Stimulated activated CD4-positive, alpha-beta T cell treated with anti-CD3 and anti-CD28 coated beads, Interleukin-2, amount 100 ng/mL, for 4 hours (primary cell): ENCODE measurements around the gene SSR2.
"Not testable (repeated sequence)": the region's sequence is repeated elsewhere in the genome, so short reads cannot be mapped to it uniquely, and the experiment has no call there.

Source experiments
- DNase-seq: peaks from one replicate; pipeline ENCODE4 v3.0.0-alpha.2; 2020; ENCODE audit warnings: low read depth

The SSR2 gene

DNA sequence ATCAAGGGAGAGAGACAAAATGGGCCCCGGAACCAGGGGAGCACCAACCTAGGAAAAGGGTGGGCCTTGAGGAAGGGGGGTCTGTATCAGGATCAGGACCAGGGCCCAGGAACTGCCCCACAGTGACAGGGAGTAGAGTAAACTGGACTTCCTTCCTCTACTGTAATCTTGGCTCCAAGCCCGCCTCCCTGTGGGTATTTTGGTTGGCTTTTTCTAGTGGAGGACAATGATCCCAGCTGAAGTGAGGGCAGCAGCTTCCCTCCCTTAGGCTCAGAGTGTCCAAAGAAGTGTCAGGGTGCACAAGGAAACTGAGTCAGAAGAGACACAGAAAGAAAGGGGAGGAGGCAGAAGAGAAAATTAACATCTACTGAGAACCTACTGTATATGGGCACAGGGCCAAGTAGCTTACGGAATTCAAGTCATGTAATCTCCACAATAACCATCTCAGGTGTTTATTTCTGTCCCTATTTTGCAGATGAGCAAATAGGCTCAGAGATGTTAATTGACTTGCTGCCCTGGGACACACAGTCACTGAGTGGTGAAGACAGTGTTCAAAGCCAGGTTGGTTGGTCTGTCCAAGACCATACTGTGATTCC lies 28.0 kb upstream of the SSR2 start:
- DNase-seq, result no peak

DNA sequence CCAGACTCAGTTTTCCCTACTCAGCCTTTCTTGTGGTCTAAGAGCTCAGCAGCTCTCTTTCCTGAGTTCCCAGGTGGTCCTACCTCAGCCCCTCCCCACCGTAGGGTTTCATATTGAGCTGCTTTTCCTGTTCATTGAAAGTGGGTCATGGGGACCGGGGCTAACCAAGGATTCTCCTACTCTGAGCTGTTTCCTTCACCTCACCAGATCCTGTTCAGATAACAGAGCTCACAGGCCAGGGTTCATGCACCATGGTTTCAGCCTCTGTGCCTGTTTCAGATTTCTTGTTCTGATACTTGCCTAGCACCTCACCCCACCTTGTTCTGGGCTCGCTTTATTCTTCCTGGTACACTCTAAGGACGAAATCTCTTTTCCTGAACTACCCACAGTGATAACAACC lies 24.3 kb upstream of the SSR2 start:
- no peak for DNase-seq

DNA sequence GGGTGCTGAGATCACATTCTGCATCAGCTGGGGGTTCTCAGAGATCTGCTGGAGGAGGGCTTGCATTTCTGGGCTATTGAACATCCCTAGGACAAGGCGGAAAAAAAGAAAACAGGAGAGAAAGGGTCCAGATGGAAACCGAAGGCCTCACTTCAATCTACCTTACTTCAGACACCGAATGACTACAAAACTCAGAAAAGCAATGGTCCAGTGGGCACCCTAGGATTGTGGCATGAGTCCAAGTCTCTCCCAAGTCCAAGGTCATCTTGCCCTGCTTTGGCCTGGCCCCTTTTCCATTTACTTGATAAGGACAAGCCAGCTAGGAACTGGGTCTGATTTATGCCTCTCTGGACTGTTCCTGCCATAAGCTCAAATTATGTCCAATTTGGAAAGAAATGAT lies 22.1 kb upstream of the SSR2 start:
- DNase-seq, result no peak

DNA sequence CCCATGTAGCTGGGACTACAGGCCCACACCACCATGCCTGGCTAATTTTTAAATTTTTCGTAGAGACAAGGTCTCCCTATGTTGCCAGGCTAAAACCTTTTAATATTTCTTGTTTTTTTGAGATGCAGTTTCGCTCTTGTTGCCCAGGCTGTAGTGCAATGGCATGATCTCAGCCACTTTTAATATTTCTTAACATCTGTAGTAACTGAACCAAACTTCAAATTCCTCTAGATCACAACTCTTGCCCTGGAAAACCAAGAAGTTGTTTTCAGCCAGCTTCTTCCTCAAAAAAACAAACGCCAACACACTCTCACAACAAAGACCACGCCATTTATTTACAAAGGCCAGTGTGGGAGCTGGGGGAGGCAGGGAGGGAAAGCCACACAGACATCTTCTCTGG lies 14.2 kb upstream of the SSR2 start:
- not testable (repeated sequence) for DNase-seq

DNA sequence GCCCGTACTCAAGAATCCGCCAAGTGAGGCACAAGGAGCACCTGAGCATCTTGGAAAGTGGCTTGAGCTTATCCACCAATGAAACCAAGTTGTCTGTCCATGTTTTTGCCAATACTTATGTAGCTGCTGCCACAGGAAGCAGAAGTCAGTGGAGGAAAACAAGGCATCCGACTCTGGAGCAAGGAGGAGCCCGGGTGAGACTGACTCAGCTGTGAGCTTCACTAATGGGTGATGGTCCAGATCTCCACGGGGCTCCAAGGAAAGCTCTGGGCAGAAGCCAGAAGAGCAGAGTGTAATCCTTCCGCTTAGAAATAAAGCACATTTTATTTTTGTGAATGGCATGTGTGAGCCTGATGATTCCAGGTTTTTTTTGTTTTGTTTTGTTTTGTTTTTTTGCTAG lies 12.3 kb upstream of the SSR2 start:
- DNase-seq, result no peak

DNA sequence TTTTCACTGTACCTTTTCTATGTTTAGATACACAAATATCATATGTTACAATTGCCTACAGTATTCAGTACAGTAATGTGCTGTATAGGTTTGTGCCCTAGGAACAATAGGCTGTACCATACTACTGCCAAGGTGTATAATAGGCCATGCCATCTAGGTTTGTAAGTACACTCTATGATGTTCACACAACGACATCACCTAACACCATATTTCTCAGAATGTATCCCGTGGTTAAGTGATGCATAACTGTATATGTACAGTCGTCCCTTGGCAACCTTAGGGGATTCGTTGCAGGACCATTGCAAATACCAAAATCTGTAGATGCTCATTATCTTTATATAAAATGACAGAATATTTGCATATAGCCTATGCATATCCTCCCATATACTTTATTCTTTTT lies 5.8 kb upstream of the SSR2 start:
- DNase-seq, result no peak

DNA sequence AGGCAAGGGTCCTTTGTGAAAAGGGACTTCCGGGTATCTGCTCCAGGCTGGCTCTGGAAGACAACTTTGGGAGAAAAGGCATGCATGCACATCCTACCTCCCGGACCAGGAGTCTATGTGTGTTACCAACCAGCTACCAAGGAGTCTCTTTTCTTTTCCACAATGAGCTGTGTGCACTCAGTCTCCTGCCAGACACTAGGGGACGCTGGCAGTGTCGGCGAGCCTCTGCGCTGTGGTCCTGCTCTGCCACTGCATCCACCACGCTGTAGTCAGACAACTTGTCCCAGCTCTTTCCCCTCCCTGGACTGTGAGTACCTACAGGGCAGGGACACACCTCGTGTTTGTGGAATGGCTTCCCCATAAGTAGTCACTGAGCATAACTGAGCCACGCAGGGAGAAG lies 5.1 kb upstream of the SSR2 start:
- DNase-seq, result no peak

DNA sequence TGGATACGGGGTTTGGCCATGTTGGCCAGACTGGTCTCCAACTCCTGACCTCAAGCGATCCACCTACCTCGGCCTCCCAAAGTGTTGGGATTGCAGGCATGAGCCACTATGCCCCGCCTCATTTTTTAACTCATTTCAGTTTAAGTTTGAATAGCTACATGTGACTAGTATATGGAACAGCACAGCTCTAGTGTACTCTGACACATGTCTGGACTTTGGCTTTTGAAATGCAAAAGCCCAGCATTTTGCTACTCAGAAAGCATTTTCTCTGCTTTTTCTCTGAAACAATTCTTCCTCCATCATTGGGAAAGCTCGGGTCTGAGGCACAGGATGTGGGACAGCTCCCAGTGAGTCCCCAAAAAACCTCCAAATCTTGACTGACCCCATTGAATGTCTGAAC lies 4.0 kb upstream of the SSR2 start:
- no peak for DNase-seq

DNA sequence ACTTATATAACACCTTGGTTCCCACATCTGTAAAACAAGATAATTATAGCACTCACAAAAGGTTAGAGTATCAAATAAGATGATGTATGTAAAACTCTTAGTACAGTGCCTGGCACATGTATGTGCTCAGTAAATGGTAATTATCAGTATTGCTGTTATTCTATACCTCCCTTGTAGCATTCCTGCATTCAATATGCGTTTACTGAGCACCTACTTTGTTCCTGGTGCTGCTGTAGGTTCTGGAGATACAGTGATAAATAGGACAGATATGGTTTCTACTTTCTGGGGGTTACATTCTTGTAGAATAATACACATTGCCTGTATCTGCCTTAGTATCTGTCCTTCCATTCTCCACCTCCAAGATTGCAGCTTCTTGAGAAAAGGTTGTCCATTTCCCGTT lies 1.2 kb upstream of the SSR2 start:
- DNase-seq, result no peak

DNA sequence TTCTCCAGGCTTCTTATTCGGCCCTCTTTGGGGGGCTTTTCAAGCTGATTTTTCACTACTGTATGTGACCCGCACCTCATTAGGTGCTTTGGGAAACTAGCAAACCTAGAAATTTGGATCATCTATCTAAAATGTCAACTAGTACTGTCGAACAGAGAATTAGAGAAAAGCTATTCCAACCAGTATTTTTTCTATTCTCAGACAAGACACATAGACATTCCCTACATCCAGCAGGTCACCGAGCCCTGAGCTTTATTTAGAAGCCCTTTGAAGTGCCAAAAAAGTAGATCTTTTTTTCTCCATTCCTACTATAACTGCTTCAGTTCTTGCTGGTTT lies 310 bp upstream of the SSR2 start:
- no peak for DNase-seq

DNA sequence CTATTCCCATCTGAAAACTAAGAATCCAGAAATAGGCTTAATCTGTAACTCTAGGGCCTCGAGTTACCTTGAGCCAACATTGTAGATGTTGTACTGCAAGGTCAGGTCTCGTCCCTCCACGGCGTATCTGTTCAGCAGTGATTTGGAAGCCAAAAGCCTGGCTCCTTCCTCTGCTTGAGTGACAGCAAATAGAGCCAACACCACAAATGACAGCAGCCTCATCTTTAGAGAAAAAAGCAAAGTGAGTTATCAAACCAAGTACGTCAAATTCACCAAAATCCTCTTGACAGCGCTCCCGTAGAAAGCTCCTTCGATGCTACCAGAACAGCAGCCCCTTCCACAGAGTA lies 832 bp downstream of the SSR2 start:
- no peak for DNase-seq

DNA sequence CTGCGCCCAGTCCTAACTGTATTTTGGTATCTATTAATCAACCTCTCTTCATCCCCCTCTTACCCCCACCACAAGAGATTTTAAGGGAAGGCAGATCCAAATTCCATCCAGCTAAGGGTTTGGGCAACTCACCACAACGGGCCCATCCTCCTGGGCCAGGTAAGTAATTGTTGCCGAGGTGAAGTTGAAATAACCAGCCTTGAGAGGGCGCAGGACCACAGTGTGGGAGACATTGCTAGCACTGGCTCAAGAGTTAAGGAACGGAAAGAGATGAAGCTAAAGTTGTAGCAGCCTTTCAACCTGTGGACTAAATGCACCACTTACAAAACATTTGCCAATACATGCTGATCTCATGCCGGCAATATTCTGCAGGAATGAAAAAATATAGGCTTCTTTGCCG lies 5.9 kb downstream of the SSR2 start:
- no peak for DNase-seq

DNA sequence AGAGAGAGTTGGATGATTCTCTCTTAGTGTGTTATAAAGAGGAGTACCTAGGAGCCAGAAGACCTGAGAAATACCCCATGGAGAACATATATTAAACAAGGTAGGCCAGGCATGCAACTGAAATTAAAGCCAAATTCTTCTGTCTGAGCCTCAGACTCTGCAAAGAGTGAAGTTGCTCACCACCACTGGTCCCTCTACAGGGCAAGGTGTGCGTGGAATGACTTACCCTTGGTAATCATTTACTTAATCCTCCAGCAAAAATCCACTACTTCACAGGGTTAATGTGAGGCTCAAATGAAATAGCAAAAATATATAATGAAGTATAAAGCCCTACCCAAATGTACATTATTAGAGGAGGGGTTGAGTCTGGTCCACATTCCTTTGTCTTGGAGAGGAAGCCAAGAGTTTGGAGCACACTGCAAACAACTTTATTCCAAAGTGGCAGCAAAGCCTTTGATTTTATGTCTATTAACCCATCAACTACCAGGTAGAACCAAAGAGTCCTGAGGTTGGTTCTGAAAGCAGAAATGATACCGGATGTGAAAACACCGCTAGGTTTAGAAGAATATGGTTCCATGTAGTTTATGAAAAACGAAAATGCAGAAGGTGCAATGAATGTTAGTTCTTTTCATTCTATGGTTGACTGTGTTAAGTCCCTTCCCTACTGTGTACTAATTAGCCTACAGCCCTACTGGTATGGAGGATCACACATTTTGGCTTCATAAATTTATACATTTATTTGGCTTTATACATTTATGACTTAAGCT lies 8.5 kb downstream of the SSR2 start:
- DNase-seq, result no peak

DNA sequence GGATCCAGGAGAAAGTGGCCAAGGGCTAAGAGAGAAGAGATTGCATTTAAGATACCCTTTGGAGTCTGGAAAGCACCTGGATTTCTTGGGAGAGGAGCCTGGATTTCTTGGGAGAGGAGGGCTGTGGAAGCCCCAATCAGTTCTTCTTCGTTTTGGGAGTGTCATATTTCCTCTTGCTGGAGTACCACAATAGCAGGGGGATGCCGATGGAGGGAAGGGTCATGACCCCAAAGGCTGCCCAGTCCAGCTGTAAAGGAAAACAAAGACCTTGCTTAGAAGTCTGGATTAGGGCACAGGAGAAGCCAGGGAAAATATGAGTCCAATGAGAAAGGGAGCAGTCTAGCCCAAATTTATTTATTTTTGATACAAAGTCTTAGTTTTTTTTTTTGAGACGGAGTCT lies 11.3 kb downstream of the SSR2 start:
- DNase-seq, result no peak

DNA sequence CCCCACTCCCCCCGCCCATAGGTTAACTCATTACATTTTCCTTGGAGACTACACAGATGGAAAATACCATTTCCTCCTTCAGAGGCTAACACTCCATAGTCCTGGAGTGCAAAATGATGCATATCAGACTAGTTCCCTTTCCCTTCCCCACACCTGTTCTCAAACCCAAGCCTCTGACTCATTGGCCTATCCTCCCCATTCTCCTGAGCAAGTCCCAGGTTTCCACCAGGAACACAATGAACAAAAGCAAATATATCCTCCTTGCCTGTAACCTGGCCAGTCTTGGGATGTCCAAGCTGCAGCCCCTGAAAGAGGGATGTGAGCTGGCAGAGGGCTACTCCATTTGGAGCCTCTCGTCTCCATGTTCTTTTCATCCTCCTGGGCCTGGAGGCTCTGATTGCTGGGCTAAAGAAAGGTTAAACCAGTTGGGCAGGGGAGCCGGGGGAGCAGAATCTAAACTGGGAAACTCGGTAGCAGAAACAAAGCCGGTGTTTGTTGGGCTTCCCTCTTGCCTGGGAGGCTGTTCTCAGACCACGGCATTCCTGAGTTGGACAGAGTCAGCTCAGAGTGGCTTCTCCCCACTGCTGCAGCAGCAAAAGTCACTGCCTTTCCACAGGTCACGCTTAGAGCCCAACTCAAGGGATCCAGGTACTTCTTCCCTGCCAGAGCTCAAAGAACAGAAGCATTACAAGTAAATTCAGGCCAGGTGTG lies 13.9 kb downstream of the SSR2 start:
- no peak for DNase-seq

DNA sequence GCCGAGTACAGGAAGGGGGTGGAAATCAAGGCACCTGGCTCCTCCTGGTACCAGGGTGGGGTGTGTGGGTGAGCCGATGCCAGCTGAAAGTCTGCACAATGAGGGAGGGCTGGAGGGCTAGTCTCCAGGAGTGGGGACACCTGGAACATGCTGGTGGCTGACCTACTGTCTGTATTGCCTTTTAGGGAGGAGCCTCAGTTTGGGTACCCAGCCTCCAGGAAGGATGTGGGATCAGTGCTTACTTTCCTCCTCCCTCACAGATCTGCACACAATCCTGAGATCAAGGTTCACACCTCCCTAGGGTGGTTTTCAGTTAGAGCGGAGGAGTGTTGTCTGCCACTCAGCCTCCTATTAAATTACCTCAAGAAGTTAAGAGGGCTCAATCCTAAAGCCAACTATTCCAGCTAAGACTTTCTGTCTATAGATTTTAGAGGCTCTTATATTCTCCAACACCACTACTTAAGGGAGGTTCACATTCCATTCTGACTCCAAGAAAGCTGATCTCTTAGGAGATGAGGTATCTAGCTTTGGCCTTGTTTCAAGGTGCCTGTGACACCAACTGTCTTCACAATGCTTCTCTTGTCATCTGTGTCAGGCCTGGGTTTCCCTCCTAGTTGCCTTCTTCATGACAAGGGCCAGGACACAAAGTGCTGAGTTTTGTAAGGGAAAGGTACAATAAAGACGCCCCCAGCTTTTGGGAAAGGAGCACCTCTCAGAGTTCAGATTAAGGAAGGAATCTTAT lies 15.7 kb downstream of the SSR2 start:
- DNase-seq, result no peak

DNA sequence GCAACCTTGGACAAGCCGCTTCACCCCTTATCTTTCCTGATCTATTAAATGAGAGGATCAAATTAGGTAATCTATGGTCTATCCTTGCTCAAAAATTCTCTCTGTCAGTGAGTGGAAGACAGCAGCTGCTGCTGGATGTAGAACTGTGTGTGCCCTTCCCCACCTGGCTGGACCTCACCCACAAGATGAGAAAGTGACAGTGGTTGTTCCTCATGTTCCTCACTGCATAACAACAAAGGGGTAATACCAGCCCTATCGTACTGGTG lies 16.9 kb downstream of the SSR2 start:
- DNase-seq, result no peak

DNA sequence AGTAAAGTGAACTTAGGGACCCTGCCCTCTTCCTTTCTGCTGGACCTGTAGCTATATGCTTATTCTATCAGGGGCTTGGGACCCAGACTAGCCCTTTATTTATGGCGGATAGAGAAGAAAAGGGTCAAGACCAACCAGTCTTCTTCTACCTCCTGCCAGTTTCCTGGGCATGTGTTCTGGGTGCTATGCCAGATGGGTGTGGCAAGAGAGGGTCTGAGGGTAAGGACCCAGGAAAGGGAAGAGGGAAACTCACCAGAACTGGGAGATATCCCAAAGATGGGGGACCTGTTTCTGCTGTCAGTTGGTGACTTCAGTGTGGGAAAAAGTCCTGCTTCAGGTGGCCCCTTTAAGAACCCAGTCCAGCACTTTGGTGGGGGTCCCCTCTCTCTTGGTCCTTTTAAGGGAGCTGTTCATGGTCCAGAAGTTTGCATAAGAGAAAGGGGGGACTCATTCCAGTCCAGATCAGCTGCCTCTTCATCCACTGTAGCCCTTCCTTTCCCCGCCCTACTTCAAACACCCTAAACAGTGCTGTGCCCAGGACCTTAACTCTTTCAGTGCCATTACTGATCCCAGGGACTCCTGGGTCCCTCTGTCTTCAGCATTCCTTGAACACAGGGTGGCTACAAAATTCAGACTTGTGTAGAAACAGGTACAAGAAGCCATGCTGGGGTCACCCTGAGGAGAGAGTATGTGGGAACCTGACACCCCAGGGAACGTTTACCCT lies 18.4 kb downstream of the SSR2 start:
- no peak for DNase-seq

DNA sequence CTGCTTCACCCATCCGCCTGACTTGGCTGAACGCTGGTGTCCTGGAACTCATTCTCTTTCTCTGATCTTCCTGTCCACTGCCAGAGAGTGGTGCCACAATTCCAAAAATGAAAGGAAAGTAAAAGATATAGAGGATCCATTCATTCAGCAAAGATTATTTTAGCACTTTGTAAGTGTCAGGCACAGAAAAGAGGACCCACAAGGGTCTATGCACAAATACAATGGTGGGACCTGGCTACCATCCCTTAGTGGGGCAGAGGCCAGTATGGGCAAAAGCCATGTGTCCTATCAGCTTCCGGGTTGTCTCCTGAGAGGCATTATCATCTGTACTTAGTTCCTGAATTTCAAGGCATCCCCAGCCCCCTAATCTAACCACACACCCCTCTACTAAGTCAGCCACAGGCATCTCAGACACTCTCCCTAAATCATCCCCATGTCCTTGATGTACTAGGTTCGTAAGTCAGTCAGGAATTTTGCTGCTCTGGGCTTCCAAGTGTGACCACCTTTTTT lies 19.0 kb downstream of the SSR2 start:
- DNase-seq, result no peak

DNA sequence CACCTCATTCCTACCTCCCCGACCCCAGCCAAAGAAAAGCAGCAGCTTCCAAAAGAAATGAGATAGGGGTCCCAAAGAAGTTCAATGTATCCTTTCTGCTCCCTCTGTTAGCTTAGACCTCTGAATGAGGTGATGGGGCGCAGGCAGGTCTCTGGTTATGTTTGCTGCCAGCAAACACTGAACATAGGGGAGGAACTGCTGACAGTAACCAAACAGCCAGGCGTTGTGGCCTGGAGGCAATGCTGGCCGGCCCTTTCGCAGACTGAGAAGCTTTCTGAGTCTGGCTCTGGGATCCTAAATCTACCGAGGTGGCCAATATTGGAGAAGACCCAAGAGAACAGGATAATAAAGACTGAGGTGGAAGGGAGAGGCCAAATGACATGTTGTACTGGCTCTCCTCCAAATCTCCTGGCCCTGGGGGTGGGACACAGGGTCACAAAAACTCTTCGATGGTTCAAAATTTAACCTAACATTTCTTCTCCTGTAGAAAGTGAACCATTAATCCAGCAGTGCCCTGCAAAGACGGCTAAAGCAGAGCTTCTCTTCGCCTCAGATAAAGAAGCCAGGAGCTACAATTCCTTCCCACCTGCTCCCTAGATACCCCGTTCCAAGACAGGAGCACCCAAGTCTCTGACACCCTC lies 19.6 kb downstream of the SSR2 start:
- no peak for DNase-seq

DNA sequence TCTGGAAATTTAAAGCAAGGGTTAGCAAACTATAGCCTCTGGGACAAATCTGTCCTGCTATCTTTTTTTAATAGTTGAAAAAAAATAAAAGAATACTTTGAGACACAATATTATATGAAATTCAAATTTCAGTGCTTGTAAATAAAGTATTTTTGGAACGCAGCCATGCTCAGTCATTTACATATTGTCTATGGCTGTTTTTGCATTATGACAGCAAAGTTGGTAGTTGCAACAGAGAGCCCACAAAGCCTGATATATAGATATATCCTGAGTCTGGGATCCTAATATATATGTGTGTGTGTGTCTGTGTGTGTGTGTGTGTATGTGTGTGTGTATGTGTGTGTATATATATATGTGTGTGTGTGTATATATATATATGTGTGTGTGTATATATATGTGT lies 20.8 kb downstream of the SSR2 start:
- DNase-seq, result no peak

DNA sequence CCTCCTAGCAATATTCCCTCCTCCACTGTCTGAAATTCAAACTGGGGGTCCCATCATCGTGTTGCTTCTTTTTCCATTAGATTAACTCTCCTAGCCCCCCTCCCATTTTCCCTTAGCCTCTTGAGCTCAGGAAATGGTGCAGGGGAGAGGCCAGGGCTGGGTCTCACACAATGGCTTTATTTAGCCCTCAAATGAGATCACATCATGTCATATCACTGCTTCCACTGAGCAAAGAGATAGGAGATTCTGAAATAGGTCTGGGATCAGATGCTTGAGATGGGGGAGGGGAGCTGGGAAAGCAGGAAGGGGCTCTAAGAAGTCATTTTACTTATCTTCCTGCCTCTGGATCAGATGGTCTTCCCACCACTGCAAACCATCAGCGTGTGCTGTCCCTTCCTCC lies 24.6 kb downstream of the SSR2 start:
- DNase-seq, result no peak
